Hepatocyte (in vitro differentiated cells): ENCODE measurements around the gene RORB.

Experiments
- EZH2 ChIP-seq: fragments of 200-600 bp; sonication (generic); IDR thresholded peaks from 2 replicates; pipeline ENCODE4 v1.6.1; 2016; ENCODE audit warnings: antibody characterized with exemption, mild to moderate bottlenecking, borderline replicate concordance
- EZH2phosphoT487 ChIP-seq: fragments of 200-600 bp; sonication (generic); IDR thresholded peaks from one replicate; pipeline ENCODE4 v1.6.1; 2018; ENCODE audit warnings: antibody characterized with exemption, mild to moderate bottlenecking, low read depth, moderate library complexity; ENCODE audit not compliant: unreplicated experiment, severe bottlenecking
- TF ChIP-seq, protein P1 (sequence below): fragments of 200-600 bp; sonication (generic); IDR thresholded peaks from 2 replicates; pipeline ENCODE4 v1.5.1; 2016; ENCODE audit warnings: antibody characterized with exemption, mild to moderate bottlenecking; ENCODE audit not compliant: poor library complexity

DNA sequence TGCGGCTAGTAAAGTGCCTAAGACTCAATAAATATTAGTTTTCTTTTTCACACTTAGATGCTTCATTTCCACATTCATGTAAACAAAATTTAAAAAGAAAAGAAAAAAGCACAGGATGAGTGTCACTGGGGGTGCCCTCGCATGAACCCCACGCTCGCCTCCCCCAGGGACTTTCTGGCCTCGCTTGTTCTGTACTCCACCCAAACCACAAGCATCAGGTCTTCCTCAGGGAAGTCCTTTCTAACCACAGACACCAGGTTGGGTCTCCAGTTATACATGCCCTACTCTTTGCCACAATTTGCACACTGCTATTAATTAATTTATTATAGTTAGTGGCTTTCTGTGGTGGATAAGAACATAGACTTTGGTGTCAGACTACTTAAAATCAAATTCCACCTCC, 92.4 kb downstream of the RORB start:
- TF ChIP-seq, protein P1, sequence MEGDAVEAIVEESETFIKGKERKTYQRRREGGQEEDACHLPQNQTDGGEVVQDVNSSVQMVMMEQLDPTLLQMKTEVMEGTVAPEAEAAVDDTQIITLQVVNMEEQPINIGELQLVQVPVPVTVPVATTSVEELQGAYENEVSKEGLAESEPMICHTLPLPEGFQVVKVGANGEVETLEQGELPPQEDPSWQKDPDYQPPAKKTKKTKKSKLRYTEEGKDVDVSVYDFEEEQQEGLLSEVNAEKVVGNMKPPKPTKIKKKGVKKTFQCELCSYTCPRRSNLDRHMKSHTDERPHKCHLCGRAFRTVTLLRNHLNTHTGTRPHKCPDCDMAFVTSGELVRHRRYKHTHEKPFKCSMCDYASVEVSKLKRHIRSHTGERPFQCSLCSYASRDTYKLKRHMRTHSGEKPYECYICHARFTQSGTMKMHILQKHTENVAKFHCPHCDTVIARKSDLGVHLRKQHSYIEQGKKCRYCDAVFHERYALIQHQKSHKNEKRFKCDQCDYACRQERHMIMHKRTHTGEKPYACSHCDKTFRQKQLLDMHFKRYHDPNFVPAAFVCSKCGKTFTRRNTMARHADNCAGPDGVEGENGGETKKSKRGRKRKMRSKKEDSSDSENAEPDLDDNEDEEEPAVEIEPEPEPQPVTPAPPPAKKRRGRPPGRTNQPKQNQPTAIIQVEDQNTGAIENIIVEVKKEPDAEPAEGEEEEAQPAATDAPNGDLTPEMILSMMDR = no peak
- TF ChIP-seq EZH2 (no peak), EZH2phosphoT487 (no peak)
